H9 (cell line): ENCODE data around the gene BAIAP2. TPM values are rescaled to one million over a fixed set of nuclear protein-coding genes. Genes with fewer than 3 reads are reported as not detected.

Experiments used
- DNase-seq: peaks from one replicate; pipeline ENCODE4 v3.0.0-alpha.2; 2017
- H2AFZ ChIP-seq: one replicate; pipeline ENCODE4 v1.6.1; 2013; ENCODE audit warnings: mild to moderate bottlenecking, low read length, control low read depth, moderate library complexity
- H2AK5ac ChIP-seq: 2 replicates; pipeline ENCODE4 v1.6.1; 2013; ENCODE audit warnings: low read length, control low read depth, mixed read lengths; ENCODE audit not compliant: insufficient read length
- H2BK120ac ChIP-seq: one replicate; pipeline ENCODE4 v1.6.1; 2013; ENCODE audit warnings: low read depth, mild to moderate bottlenecking, low read length, control low read depth, inconsistent platforms; ENCODE audit not compliant: poor library complexity, severe bottlenecking
- H2BK12ac ChIP-seq: 2 replicates; pipeline ENCODE4 v1.6.1; 2013; ENCODE audit warnings: low read length, control low read depth, mixed read lengths, low read depth; ENCODE audit not compliant: insufficient read length
- H2BK15ac ChIP-seq: 2 replicates; pipeline ENCODE4 v1.6.1; 2013; ENCODE audit warnings: low read depth, low read length, control low read depth
- H2BK20ac ChIP-seq: one replicate; pipeline ENCODE4 v1.6.1; 2013; ENCODE audit warnings: low read depth, mild to moderate bottlenecking, low read length, control low read depth, inconsistent platforms; ENCODE audit not compliant: poor library complexity, severe bottlenecking
- H2BK5ac ChIP-seq: 2 replicates; pipeline ENCODE4 v1.6.1; 2013; ENCODE audit warnings: low read length, control low read depth, mixed read lengths; ENCODE audit not compliant: insufficient read length
- H3K14ac ChIP-seq: 2 replicates; pipeline ENCODE4 v1.6.1; 2013; ENCODE audit warnings: low read length, control low read depth; ENCODE audit not compliant: insufficient read depth
- H3K18ac ChIP-seq: 2 replicates; pipeline ENCODE4 v1.6.1; 2013; ENCODE audit warnings: low read depth, mild to moderate bottlenecking, mixed read lengths, low read length, control low read depth; ENCODE audit not compliant: insufficient read length
- H3K23ac ChIP-seq: 2 replicates; pipeline ENCODE4 v1.6.1; 2013; ENCODE audit warnings: low read length, control low read depth, mixed read lengths, low read depth; ENCODE audit not compliant: insufficient read length
- H3K23me2 ChIP-seq: 2 replicates; pipeline ENCODE4 v1.6.1; 2013; ENCODE audit warnings: low read depth, mild to moderate bottlenecking, mixed read lengths, low read length, control low read depth; ENCODE audit not compliant: insufficient read length, poor library complexity, severe bottlenecking
- H3K27ac ChIP-seq: 2 replicates; pipeline ENCODE4 v1.5.1; 2013; ENCODE audit warnings: low read length, control low read depth, mixed read lengths, low read depth; ENCODE audit not compliant: insufficient read length
- H3K27me3 ChIP-seq: 2 replicates; pipeline ENCODE4 v1.6.1; 2013; ENCODE audit warnings: low read length, control low read depth, inconsistent platforms; ENCODE audit not compliant: insufficient read depth
- H3K4ac ChIP-seq: 2 replicates; pipeline ENCODE4 v1.6.1; 2013; ENCODE audit warnings: low read depth, mild to moderate bottlenecking, control low read depth, inconsistent platforms, low read length, moderate library complexity
- H3K4me1 ChIP-seq: 2 replicates; pipeline ENCODE4 v1.6.1; 2013; ENCODE audit warnings: low read length, control low read depth, inconsistent platforms; ENCODE audit not compliant: insufficient read depth
- H3K4me2 ChIP-seq: 2 replicates; pipeline ENCODE4 v1.6.1; 2013; ENCODE audit warnings: low read length, control low read depth, mixed read lengths; ENCODE audit not compliant: insufficient read length, insufficient read depth
- H3K56ac ChIP-seq: 2 replicates; pipeline ENCODE4 v1.6.1; 2013; ENCODE audit warnings: low read depth, mild to moderate bottlenecking, mixed read lengths, low read length, control low read depth; ENCODE audit not compliant: insufficient read length
- H3K79me1 ChIP-seq: 2 replicates; pipeline ENCODE4 v1.6.1; 2013; ENCODE audit warnings: low read depth, mild to moderate bottlenecking, moderate library complexity, low read length, control low read depth, inconsistent platforms; ENCODE audit not compliant: insufficient read depth, poor library complexity, severe bottlenecking
- H3K79me2 ChIP-seq: 2 replicates; pipeline ENCODE4 v1.6.1; 2013; ENCODE audit warnings: low read length, control low read depth, inconsistent platforms; ENCODE audit not compliant: insufficient read depth
- H3K9ac ChIP-seq: 2 replicates; pipeline ENCODE4 v1.6.1; 2013; ENCODE audit warnings: low read length, control low read depth, mixed read lengths; ENCODE audit not compliant: insufficient read length; ENCODE audit errors: extremely low read depth
- H3K9me3 ChIP-seq: one replicate; pipeline ENCODE4 v1.6.1; 2013; ENCODE audit warnings: low read depth, low read length, inconsistent platforms; ENCODE audit not compliant: control insufficient read depth
- H3T11ph ChIP-seq: one replicate; pipeline ENCODE4 v1.6.1; 2013; ENCODE audit warnings: mild to moderate bottlenecking, low read length, control low read depth, inconsistent platforms
- H4K20me1 ChIP-seq: one replicate; pipeline ENCODE4 v1.6.1; 2013; ENCODE audit not compliant: control insufficient read depth, insufficient read length, insufficient read depth
- H4K5ac ChIP-seq: 2 replicates; pipeline ENCODE4 v1.6.1; 2013; ENCODE audit warnings: low read depth, mild to moderate bottlenecking, mixed read lengths, low read length, control low read depth; ENCODE audit not compliant: insufficient read length
- H4K8ac ChIP-seq: replicated peaks from 2 replicates; pipeline ENCODE4 v1.6.1; 2013; ENCODE audit warnings: low read length, control low read depth, mixed read lengths, low read depth; ENCODE audit not compliant: insufficient read length
- H4K91ac ChIP-seq: 2 replicates; pipeline ENCODE4 v1.6.1; 2013; ENCODE audit warnings: low read depth, mild to moderate bottlenecking, moderate library complexity, mixed read lengths, low read length, control low read depth; ENCODE audit not compliant: insufficient read length
- H3K27ac Mint-ChIP-seq, 3 experiments: 2 replicates in 2 of 3; 3 replicates in 1 of 3; pipeline ENCODE4 v1.8.0; 2020 to 2021; ENCODE audit warnings: mixed read lengths in 3 of 3, mild to moderate bottlenecking in 1 of 3, moderate library complexity in 1 of 3
- H3K27me3 Mint-ChIP-seq: 2 replicates; pipeline ENCODE4 v1.8.0; 2021; ENCODE audit warnings: low read depth, mild to moderate bottlenecking, moderate library complexity, mixed read lengths
- H3K36me3 Mint-ChIP-seq, 3 experiments: 2 replicates in 2 of 3; 3 replicates in 1 of 3; pipeline ENCODE4 v1.8.0; 2020 to 2021; ENCODE audit warnings: low read depth in 3 of 3, mixed read lengths in 3 of 3; ENCODE audit not compliant: insufficient read depth in 1 of 3
- H3K4me1 Mint-ChIP-seq, 2 experiments: 2 replicates each; pipeline ENCODE4 v1.8.0; 2020; ENCODE audit warnings: mixed read lengths in 2 of 2
- H3K4me3 Mint-ChIP-seq, 2 experiments: 2 replicates in 1 of 2; 3 replicates in 1 of 2; pipeline ENCODE4 v1.8.0; 2020 to 2021; ENCODE audit warnings: mild to moderate bottlenecking in 2 of 2, mixed read lengths in 2 of 2, moderate library complexity in 1 of 2
- H3K9me3 Mint-ChIP-seq, 2 experiments: 2 replicates in 1 of 2; 3 replicates in 1 of 2; pipeline ENCODE4 v1.8.0; 2020; ENCODE audit warnings: mild to moderate bottlenecking in 2 of 2, mixed read lengths in 2 of 2, moderate library complexity in 1 of 2
- CTCF ChIP-seq: fragments of 200-600 bp; sonication (generic); conservative IDR thresholded peaks from 3 replicates; pipeline ENCODE4 v1.8.0; 2021; ENCODE audit warnings: antibody characterized with exemption, mild to moderate bottlenecking
- WGBS: extraction: QIAGEN DNeasy Blood & Tissue Kit; methylation state at CpG from one replicate; pipeline ENCODE4 v1.1.7; 2013; ENCODE audit warnings: missing lambda C conversion rate, low lambda C conversion rate, mixed read lengths; ENCODE audit not compliant: insufficient read length; ENCODE audit errors: extremely low coverage; 5-methylcytosine and 5-hydroxymethylcytosine counted together
- total RNA-seq: library from RNA; stranded (reverse); gene quantifications from 2 replicates; pipeline ENCODE4 v1.2.1, GENCODE V29; 2021

BAIAP2 gene
- total RNA-seq, 1 experiment from 2014 or later = 27.8 TPM

GRCh38 chr17:81030741-81031565, 4.0 kb upstream of the BAIAP2 start:
- Histone ChIP-seq H3K27me3 (peaks cover 2% of the 10 kb centered on the region; the same call in 1 of the 2 replicates), H3K23me2 (peaks cover 9% of the 10 kb centered on the region), H4K91ac (no peak overlapping the region), H3K9me3 (no peaks in the 10 kb centered on the region), H2AFZ (no peak overlapping the region), H2AK5ac (no peak overlapping the region), H3K18ac (no peak overlapping the region), H3K4me1 (peaks cover 4% of the 10 kb centered on the region; the same call in 1 of the 2 replicates), H4K20me1 (no peaks in the 10 kb centered on the region), H2BK12ac (no peak overlapping the region), H2BK5ac (no peak overlapping the region), H3K4ac (no peak overlapping the region), H3K79me1 (no peaks in the 10 kb centered on the region), H3K79me2 (no peaks in the 10 kb centered on the region), H3K14ac (no peak overlapping the region), H3K9ac (no peak overlapping the region), H2BK15ac (no peak overlapping the region; the same call in 1 of the 2 replicates), H3K27ac (no peak overlapping the region), H3K23ac (no peak overlapping the region), H3K4me2 (no peak overlapping the region), H2BK120ac (no peak overlapping the region), H3K56ac (no peak overlapping the region), H4K8ac (no peak overlapping the region), H3T11ph (no peak overlapping the region), H2BK20ac (no peak overlapping the region), H4K5ac (peak overlapping the region; percentile 27)
- H3K9me3 Mint-ChIP-seq = peaks cover 0 to 3% of the 10 kb centered on the region in 2 experiments; a peak in 2 of 5 replicates
- H3K4me3 Mint-ChIP-seq = no peak overlapping the region
- no peak overlapping the region for H3K27ac Mint-ChIP-seq
- no peak for DNase-seq
- TF ChIP-seq CTCF = no peak
- H3K4me1 Mint-ChIP-seq = peaks cover 21 to 25% of the 10 kb centered on the region in 2 experiments
- no CpG with 5 or more reads among the region's 32 CpGs for WGBS
- peaks cover 22% of the 10 kb centered on the region for H3K27me3 Mint-ChIP-seq
- peaks cover 0 to 12% (median 2%) of the 10 kb centered on the region in 3 experiments; a peak in 4 of 7 replicates for H3K36me3 Mint-ChIP-seq
